CD4-positive, alpha-beta T cell (primary cell): Measurements from ENCODE around the gene ATF1. TPM values are rescaled to one million over a fixed set of nuclear protein-coding genes. Genes with fewer than 3 reads are reported as not detected.
"Not testable (repeated sequence)": the region's sequence is repeated elsewhere in the genome, so short reads cannot be mapped to it uniquely, and the experiment has no call there.

Source experiments
- ATAC-seq: fragments of 200-7000 bp; cut with Tn5 transposase; one replicate; pipeline ENCODE4 v1.10.0; 2022; ENCODE audit warnings: mild to moderate bottlenecking; ENCODE audit not compliant: poor library complexity
- CTCF ChIA-PET: fragments of 350-600 bp; sonication (Branson Sonifier 250); formaldehyde crosslinking; loops from one replicate; lab custom pipeline; 2021; ENCODE audit warnings: antibody characterized with exemption, inconsistent platforms; lab: Charles Lee
- POLR2A ChIA-PET: fragments of 350-600 bp; sonication (Branson Sonifier 250); formaldehyde crosslinking; loops from one replicate; lab custom pipeline; 2021; ENCODE audit warnings: antibody characterized with exemption, inconsistent platforms; lab: Charles Lee
- DNase-seq, 14 experiments: peaks; one replicate each; pipeline ENCODE4 v3.0.0-alpha.2; 2013 to 2020; ENCODE audit warnings: mixed read lengths in 2 of 14
- H3K27ac ChIP-seq, 2 donors: one replicate each; pipeline versions ENCODE4 v1.5.1 to v1.7.0; 2013; ENCODE audit warnings: low read length in 2 of 2, low read depth in 1 of 2, mild to moderate bottlenecking in 1 of 2
- H3K27me3 ChIP-seq, 2 experiments: 1 replicate in 1 of 2; 2 replicates in 1 of 2; pipeline versions ENCODE4 v1.6.1 to v1.7.0; 2013; ENCODE audit warnings: low read length in 2 of 2, control low read depth in 1 of 2, mild to moderate bottlenecking in 1 of 2, moderate library complexity in 1 of 2; ENCODE audit not compliant: insufficient read depth in 2 of 2, control insufficient read depth in 1 of 2
- H3K36me3 ChIP-seq: one replicate; pipeline ENCODE4 v1.6.1; 2013; ENCODE audit warnings: low read length, control low read depth; ENCODE audit not compliant: insufficient read depth
- H3K4me1 ChIP-seq: one replicate; pipeline ENCODE4 v1.6.1; 2013; ENCODE audit warnings: low read length, control low read depth; ENCODE audit not compliant: insufficient read depth
- H3K4me3 ChIP-seq: one replicate; pipeline ENCODE4 v1.5.1; 2013; ENCODE audit warnings: mild to moderate bottlenecking, low read length, moderate library complexity
- H3K9me3 ChIP-seq, 2 experiments: 1 replicate in 1 of 2; 2 replicates in 1 of 2; pipeline versions ENCODE4 v1.6.1 to v1.7.0; 2013; ENCODE audit warnings: low read length in 2 of 2, mild to moderate bottlenecking in 2 of 2, control low read depth in 1 of 2, moderate library complexity in 1 of 2; ENCODE audit not compliant: control insufficient read depth in 1 of 2, insufficient read depth in 1 of 2
- H3K27ac Mint-ChIP-seq: one replicate; pipeline ENCODE4 v1.8.0; 2020; ENCODE audit warnings: mixed read lengths
- H3K27me3 Mint-ChIP-seq: one replicate; pipeline ENCODE4 v1.8.0; 2021; ENCODE audit warnings: mixed read lengths
- H3K36me3 Mint-ChIP-seq: one replicate; pipeline ENCODE4 v1.8.0; 2021; ENCODE audit warnings: low read depth, mixed read lengths
- H3K4me1 Mint-ChIP-seq: one replicate; pipeline ENCODE4 v1.8.0; 2021; ENCODE audit warnings: low read depth, mixed read lengths
- H3K4me3 Mint-ChIP-seq: one replicate; pipeline ENCODE4 v1.8.0; 2020; ENCODE audit warnings: mild to moderate bottlenecking, mixed read lengths
- H3K9me3 Mint-ChIP-seq: one replicate; pipeline ENCODE4 v1.8.0; 2020; ENCODE audit warnings: mixed read lengths
- intact Hi-C, 2 experiments: fragments of 100-400 bp; cut with DNase I in 1 of 2; cut with micrococcal nuclease in 1 of 2; formaldehyde crosslinking; loops; one replicate each; pipeline versions ENCODE4 v1.15.1 to v1.9.0; 2023 to 2025; cut with DNase I, micrococcal nuclease
- total RNA-seq, 174 experiments: library from RNA in 2 of 174; stranded (reverse) in 2 of 174; gene quantifications; one replicate each; pipeline ENCODE4 v1.2.3 and lab custom pipeline; 2021 to 2026
- TF ChIP-seq, protein P1 (sequence below): fragments of 200-600 bp; IDR thresholded peaks from one replicate; pipeline ENCODE4 v1.8.0; 2022; ENCODE audit warnings: antibody characterized with exemption, mild to moderate bottlenecking

Gene ATF1
- total RNA-seq, 2 experiments from 2014 or later: 11.3 TPM

DNA sequence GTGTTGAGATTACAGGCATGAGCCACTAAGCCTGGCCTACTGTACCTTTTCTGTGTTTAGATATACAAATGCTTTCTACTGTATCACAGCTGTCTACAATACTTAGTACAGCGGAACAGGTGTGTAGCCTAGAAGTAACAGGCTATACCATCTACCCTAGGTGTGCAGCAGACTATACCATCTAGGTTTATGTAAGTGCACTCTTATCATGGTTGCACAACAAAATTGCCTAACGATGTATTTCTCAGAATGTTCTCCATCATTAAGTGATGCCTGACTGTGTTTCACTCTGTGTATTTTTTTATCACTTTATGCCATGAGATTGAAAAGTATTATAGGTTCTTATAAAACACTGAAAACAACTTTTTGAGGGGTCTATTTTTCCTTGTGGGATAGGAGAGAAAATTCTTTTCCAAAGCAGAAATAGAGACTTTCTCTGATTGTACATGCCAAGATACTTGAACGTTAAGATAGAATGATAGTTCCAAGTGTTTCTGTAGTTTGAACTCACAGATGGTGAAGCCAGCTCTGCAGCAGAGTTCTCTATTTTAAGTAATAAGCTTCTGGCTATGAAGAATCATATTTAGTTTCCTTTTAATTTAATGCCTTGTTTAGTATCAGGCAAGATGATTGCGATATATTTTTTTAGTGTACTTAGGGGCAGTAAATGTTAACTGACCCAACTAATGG is 95.9 kb downstream of the ATF1 start:
- H3K27me3 Mint-ChIP-seq: no peaks in the 10 kb centered on the region
- Histone ChIP-seq H3K36me3 (no peaks in the 10 kb centered on the region), H3K27ac (no peak overlapping the region), H3K27me3 (no peaks in the 10 kb centered on the region), H3K4me1 (no peaks in the 10 kb centered on the region), H3K4me3 (no peak overlapping the region), H3K9me3 (peaks cover 0 to 2% of the 10 kb centered on the region in 2 experiments)
- peaks cover 3% of the 10 kb centered on the region for H3K9me3 Mint-ChIP-seq
- ChIA-PET POLR2A (interaction anchor here (1.0 kb wide), 1 partner anchor 22 kb away, joined by 3 read pairs; no protein-coding TSS in a partner anchor), CTCF (interaction anchor here (0.6 kb wide), 1 partner anchor 12 kb away, joined by 5 read pairs; no protein-coding TSS in a partner anchor)
- no peaks in the 10 kb centered on the region for H3K4me1 Mint-ChIP-seq
- TF ChIP-seq, protein P1, sequence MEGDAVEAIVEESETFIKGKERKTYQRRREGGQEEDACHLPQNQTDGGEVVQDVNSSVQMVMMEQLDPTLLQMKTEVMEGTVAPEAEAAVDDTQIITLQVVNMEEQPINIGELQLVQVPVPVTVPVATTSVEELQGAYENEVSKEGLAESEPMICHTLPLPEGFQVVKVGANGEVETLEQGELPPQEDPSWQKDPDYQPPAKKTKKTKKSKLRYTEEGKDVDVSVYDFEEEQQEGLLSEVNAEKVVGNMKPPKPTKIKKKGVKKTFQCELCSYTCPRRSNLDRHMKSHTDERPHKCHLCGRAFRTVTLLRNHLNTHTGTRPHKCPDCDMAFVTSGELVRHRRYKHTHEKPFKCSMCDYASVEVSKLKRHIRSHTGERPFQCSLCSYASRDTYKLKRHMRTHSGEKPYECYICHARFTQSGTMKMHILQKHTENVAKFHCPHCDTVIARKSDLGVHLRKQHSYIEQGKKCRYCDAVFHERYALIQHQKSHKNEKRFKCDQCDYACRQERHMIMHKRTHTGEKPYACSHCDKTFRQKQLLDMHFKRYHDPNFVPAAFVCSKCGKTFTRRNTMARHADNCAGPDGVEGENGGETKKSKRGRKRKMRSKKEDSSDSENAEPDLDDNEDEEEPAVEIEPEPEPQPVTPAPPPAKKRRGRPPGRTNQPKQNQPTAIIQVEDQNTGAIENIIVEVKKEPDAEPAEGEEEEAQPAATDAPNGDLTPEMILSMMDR: no peak
- no peaks in the 10 kb centered on the region for H3K36me3 Mint-ChIP-seq
- intact Hi-C loops: no loop called here
- no peak overlapping the region for H3K27ac Mint-ChIP-seq
- no peak overlapping the region for H3K4me3 Mint-ChIP-seq
- no peak for DNase-seq
- no peak for ATAC-seq

DNA sequence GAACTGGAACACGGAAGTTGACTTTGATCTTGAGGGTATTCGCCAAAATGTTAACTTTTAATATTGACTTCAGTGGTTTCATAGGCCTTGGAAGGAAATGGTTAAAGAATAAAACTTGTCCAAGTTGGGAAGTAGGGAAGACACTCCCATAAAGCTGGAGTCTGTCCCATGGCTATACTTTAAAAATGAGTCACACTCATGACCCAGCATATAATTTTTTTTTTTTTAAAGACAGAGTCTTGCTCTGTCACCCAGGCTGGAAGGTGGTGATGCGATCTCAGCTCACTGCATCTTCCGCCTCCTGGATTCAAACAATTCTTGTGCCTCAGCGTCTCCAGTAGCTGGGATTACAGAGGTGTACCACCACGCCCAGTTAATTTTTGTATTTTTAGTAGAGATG is 98.4 kb downstream of the ATF1 start:
- H3K9me3 Mint-ChIP-seq: peaks cover 4% of the 10 kb centered on the region
- no peaks in the 10 kb centered on the region for H3K27me3 Mint-ChIP-seq
- TF ChIP-seq, protein P1: no peak

DNA sequence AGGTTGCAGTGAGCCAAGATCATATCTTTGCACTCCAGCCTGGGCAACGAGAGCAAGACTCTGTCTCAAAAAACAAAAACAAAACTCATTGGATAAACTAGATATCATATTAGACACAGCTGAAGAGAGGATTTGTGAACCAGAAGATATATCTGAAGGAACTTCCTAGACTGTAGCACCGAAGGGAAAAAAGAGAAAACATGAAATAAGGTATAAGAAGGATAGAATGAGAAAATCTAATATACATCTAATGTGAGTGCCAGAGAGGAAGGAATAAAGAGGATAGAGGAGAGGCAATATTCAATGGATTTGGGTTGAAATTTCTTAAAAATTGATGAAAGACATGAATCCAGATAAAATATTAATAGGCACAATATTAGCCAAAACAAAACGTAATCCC is 101.4 kb downstream of the ATF1 start:
- H3K4me1 ChIP-seq: no peaks in the 10 kb centered on the region
- TF ChIP-seq, protein P1: no peak
- Mint-ChIP-seq H3K4me1 (peaks cover 24% of the 10 kb centered on the region), H3K27me3 (no peaks in the 10 kb centered on the region), H3K27ac (no peak overlapping the region), H3K36me3 (peaks cover 4% of the 10 kb centered on the region), H3K4me3 (no peak overlapping the region), H3K9me3 (peaks cover 6% of the 10 kb centered on the region)
- H3K4me3 ChIP-seq: no peak overlapping the region
- ATAC-seq (no peak), DNase-seq (no peak)
- peaks cover 0 to 7% of the 10 kb centered on the region in 2 experiments for H3K9me3 ChIP-seq
- POLR2A ChIA-PET: no interaction called here
- H3K27ac ChIP-seq: no peak overlapping the region
- no peaks in the 10 kb centered on the region for H3K36me3 ChIP-seq
- no peaks in the 10 kb centered on the region for H3K27me3 ChIP-seq
- intact Hi-C loops: no loop called here
- CTCF ChIA-PET: no interaction called here

More for the DNA sequence above, 98.4 kb downstream of the ATF1 start:
- ChIA-PET POLR2A (no interaction called here), CTCF (no interaction called here)
- H3K27me3 ChIP-seq: no peaks in the 10 kb centered on the region
- no peaks in the 10 kb centered on the region for H3K4me1 ChIP-seq
- H3K27ac ChIP-seq: no peak overlapping the region
- H3K4me3 Mint-ChIP-seq: no peak overlapping the region
- peaks cover 9% of the 10 kb centered on the region for H3K4me1 Mint-ChIP-seq
- H3K9me3 ChIP-seq: peaks cover 0 to 7% of the 10 kb centered on the region in 2 experiments
- no peak overlapping the region for H3K27ac Mint-ChIP-seq
- DNase-seq (no peak), ATAC-seq (no peak)
- H3K36me3 ChIP-seq: no peaks in the 10 kb centered on the region
- no peak overlapping the region for H3K4me3 ChIP-seq
- intact Hi-C loops: no loop called here
- H3K36me3 Mint-ChIP-seq: peaks cover 4% of the 10 kb centered on the region

DNA sequence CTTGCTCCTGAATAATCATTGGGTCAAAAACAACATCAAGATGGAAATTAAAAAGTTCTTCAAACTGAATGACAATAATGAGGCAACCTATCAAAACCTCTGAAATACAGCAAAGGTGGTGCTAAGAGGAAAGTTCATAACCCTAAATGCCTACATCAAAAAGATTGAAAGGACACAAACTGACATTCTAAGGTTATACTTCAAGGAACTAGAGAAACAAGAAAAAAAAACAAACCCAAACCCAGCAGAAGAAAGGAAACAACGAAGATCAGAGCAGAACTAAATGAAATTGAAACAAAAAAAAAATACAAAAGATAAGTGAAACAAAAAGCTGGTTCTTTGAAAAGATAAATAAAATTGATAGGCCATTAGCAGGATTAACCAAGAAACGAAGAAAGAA is 105.0 kb downstream of the ATF1 start:
- H3K27ac Mint-ChIP-seq, H3K27me3 Mint-ChIP-seq, intact Hi-C loops, H3K4me1 ChIP-seq, H3K4me3 Mint-ChIP-seq, ATAC-seq, POLR2A ChIA-PET, CTCF ChIA-PET, H3K36me3 ChIP-seq, H3K27me3 ChIP-seq, H3K27ac ChIP-seq, H3K9me3 Mint-ChIP-seq, H3K9me3 ChIP-seq, H3K36me3 Mint-ChIP-seq, H3K4me3 ChIP-seq: not testable (repeated sequence)
- DNase-seq: peak in 1 of 14 experiments; percentile 10
- H3K4me1 Mint-ChIP-seq: peaks cover 24% of the 10 kb centered on the region
